ENCODE data around the gene PDGFD.

PDGFD gene

GRCh38 chr11:104120493-104121137, 43.3 kb downstream of the PDGFD start:
- no peak for TF ChIP-seq CEBPB (IDR thresholded peaks at IDR 0.05)
- TF ChIP-seq TCF12 (IDR thresholded peaks at IDR 0.05; ENCODE audit: low read depth): no peak
- no peak for TF ChIP-seq MAX (IDR thresholded peaks at IDR 0.05)
- no peak for TF ChIP-seq YY1 (IDR thresholded peaks at IDR 0.05; ENCODE audit: low read depth)
- TF ChIP-seq FOXM1 (IDR thresholded peaks at IDR 0.05; ENCODE audit: borderline replicate concordance, low read depth): no peak
- no peak for TF ChIP-seq RAD21 (IDR thresholded peaks at IDR 0.05; ENCODE audit: low read depth)

DNA sequence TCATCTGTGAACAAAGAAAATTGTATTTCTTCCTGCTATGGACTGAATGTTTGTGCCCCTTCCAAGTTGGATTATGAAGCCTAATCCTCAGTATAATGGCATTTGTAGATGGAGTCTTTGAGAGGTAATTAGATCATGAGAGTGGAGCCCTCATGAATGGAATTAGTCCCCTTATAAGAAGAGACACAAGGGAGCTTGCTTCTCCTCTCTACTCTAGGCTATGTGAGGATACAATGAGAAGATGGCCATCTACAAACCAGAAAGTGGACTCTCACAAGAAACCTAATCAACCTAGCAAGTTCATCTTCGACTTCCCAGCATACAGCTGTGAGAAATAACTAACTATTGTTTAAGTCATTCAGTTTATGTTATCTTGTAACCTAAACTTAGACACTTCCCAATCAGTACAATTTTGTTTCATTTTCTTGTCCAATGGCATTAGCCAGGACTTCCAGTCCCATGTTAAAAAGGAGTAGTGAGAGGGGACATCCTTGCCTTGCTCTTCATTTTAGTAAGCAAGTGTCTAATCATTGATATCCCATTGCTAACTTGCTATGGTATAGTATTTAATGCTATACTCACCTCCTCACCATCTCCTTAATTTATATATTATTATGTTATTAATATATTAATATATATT, 45.7 kb downstream of the PDGFD start:
- TF ChIP-seq TAF1 (IDR thresholded peaks at IDR 0.05; ENCODE audit: low read depth) (no peak), YY1 (IDR thresholded peaks at IDR 0.05; ENCODE audit: low read depth) (no peak), TCF12 (IDR thresholded peaks at IDR 0.05; ENCODE audit: low read depth) (no peak), CREB1 (IDR thresholded peaks at IDR 0.05; ENCODE audit: low read depth) (no peak), RAD21 (IDR thresholded peaks at IDR 0.05; ENCODE audit: low read depth) (no peak), CEBPB (IDR thresholded peaks at IDR 0.05) (no peak), ZBTB7A (IDR thresholded peaks at IDR 0.05; ENCODE audit: low read depth) (no peak)

- no peak for TF ChIP-seq FOXM1 (IDR thresholded peaks at IDR 0.05; ENCODE audit: borderline replicate concordance, low read depth)
- no peak for TF ChIP-seq EP300 (IDR thresholded peaks at IDR 0.05; ENCODE audit: borderline replicate concordance)
Measured at GRCh38 chr11:104113541-104113940, 50.4 kb downstream of the PDGFD start.

DNA sequence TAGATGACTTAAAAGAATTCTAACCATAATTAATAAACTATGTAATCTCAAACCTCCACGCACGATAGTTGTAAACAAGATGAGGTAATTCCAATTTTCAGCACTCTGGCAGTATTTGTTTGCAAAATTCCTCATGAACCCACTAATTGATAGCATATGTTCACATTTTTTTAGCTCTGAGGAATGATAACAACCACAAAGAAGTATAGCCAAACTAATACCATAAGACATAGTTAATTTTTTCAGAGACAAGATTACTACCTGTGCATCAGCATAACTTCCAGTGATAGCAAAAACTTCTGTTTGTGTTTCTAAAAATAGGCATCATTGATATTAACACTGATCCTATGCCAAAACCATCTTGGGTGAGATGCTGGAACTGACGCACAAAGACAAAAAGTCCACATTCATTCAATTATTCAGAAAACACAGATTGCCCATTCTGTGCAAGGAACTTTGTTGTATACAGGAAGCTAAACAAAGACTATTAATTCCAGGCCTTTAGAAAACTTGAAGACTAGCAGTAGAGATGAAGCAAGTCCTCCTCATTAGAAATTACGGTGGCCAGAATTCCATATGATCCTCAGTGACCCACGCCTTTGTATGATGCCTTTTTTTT, 57.7 kb downstream of the PDGFD start:
- TF ChIP-seq EGR1 (IDR thresholded peaks at IDR 0.05) (no peak), RAD21 (IDR thresholded peaks at IDR 0.05; ENCODE audit: low read depth) (no peak), MAX (IDR thresholded peaks at IDR 0.05) (no peak), CEBPB (IDR thresholded peaks at IDR 0.05) (no peak), TCF12 (IDR thresholded peaks at IDR 0.05; ENCODE audit: low read depth) (no peak)

- no peak for TF ChIP-seq TAF1 (IDR thresholded peaks at IDR 0.05; ENCODE audit: low read depth)
- no peak for TF ChIP-seq RAD21 (IDR thresholded peaks at IDR 0.05; ENCODE audit: low read depth)
- TF ChIP-seq EP300 (IDR thresholded peaks at IDR 0.05; ENCODE audit: borderline replicate concordance): no peak
Measured at GRCh38 chr11:104105155-104105554, 58.8 kb downstream of the PDGFD start.

- TF ChIP-seq TAF1 (IDR thresholded peaks at IDR 0.05; ENCODE audit: low read depth) (no peak), CEBPB (IDR thresholded peaks at IDR 0.05) (no peak), ZBTB7A (IDR thresholded peaks at IDR 0.05; ENCODE audit: low read depth) (no peak), CREB1 (IDR thresholded peaks at IDR 0.05; ENCODE audit: low read depth) (no peak), EGR1 (IDR thresholded peaks at IDR 0.05) (no peak), TCF12 (IDR thresholded peaks at IDR 0.05; ENCODE audit: low read depth) (no peak), USF1 (IDR thresholded peaks at IDR 0.05) (no peak)
Measured at GRCh38 chr11:104104664-104105063, 59.3 kb downstream of the PDGFD start.

DNA sequence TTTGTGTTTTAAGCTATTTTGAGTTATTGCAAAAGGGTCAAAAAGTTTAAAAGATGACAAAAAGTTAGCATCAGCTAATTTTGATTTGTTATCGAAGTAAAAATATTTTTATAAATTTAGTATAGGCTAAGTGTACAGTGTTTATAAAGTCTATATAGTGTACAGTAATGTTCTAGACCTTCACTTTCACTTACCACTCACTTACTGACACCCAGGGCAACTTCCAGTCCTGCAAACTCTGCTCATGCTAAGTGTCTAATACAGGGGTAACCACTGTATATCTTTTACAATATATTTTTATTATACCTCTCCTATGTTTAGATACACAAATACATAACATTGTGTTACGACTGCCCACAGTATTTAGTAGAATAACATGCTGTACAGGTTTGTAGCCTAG, 59.7 kb downstream of the PDGFD start:
- TF ChIP-seq MAX (IDR thresholded peaks at IDR 0.05) (no peak), REST (IDR thresholded peaks at IDR 0.05; ENCODE audit: low read depth) (no peak), YY1 (IDR thresholded peaks at IDR 0.05; ENCODE audit: low read depth) (no peak), FOXM1 (IDR thresholded peaks at IDR 0.05; ENCODE audit: borderline replicate concordance, low read depth) (no peak), USF1 (IDR thresholded peaks at IDR 0.05) (no peak), EGR1 (IDR thresholded peaks at IDR 0.05) (no peak), TEAD4 (IDR thresholded peaks at IDR 0.05) (no peak), EP300 (IDR thresholded peaks at IDR 0.05; ENCODE audit: borderline replicate concordance) (no peak), NFIC (IDR thresholded peaks at IDR 0.05) (no peak), CREB1 (IDR thresholded peaks at IDR 0.05; ENCODE audit: low read depth) (no peak), TAF1 (IDR thresholded peaks at IDR 0.05; ENCODE audit: low read depth) (no peak), RAD21 (IDR thresholded peaks at IDR 0.05; ENCODE audit: low read depth) (no peak), TCF12 (IDR thresholded peaks at IDR 0.05; ENCODE audit: low read depth) (no peak), ZBTB7A (IDR thresholded peaks at IDR 0.05; ENCODE audit: low read depth) (no peak), CEBPB (IDR thresholded peaks at IDR 0.05) (no peak)

Measured in Ishikawa (cell line).